GM18511 (cell line): Measurements from ENCODE around the gene ERN1.
A peak's percentile ranks its signal among the peaks of the same experiment; 100 is the strongest.

ENCODE experiments used
- ATAC-seq: cut with Tn5 transposase; IDR thresholded peaks from one replicate; pipeline ENCODE4 v1.9.1; 2021; ENCODE audit warnings: mild to moderate bottlenecking, moderate library complexity; ENCODE audit not compliant: unreplicated experiment

The ERN1 gene

GRCh38 chr17:64158831-64159590, 29.1 kb upstream of the ERN1 start:
- no peak for ATAC-seq

- ATAC-seq: no peak
These were observed 28.5 kb upstream of the ERN1 start for GRCh38 chr17:64158406-64158805.

- ATAC-seq: no peak
These were observed 27.8 kb upstream of the ERN1 start for GRCh38 chr17:64157669-64158180.

GRCh38 chr17:64156670-64157069, 26.7 kb upstream of the ERN1 start:
- ATAC-seq: no peak

GRCh38 chr17:64155751-64156544, 26.0 kb upstream of the ERN1 start:
- no peak for ATAC-seq

GRCh38 chr17:64155129-64155528, 25.2 kb upstream of the ERN1 start:
- ATAC-seq: no peak

- no peak for ATAC-seq
These were observed 24.8 kb upstream of the ERN1 start for GRCh38 chr17:64154717-64155116.

- ATAC-seq: no peak
These were observed 24.4 kb upstream of the ERN1 start for GRCh38 chr17:64154313-64154695.

- ATAC-seq: no peak
These were observed 23.8 kb upstream of the ERN1 start for GRCh38 chr17:64153565-64154312.

- no peak for ATAC-seq
These were observed 22.6 kb upstream of the ERN1 start for GRCh38 chr17:64152428-64153125.

GRCh38 chr17:64151016-64151368, 21.0 kb upstream of the ERN1 start:
- ATAC-seq: no peak

- ATAC-seq: no peak
These were observed 20.5 kb upstream of the ERN1 start for GRCh38 chr17:64150237-64151015.

GRCh38 chr17:64149196-64149595, 19.3 kb upstream of the ERN1 start:
- no peak for ATAC-seq

- no peak for ATAC-seq
These were observed 18.8 kb upstream of the ERN1 start for GRCh38 chr17:64148699-64149098.

- ATAC-seq: no peak
These were observed 18.2 kb upstream of the ERN1 start for GRCh38 chr17:64148017-64148631.

GRCh38 chr17:64147110-64148016, 17.4 kb upstream of the ERN1 start:
- no peak for ATAC-seq

- peak; percentile 28 for ATAC-seq
These were observed 16.6 kb upstream of the ERN1 start for GRCh38 chr17:64146418-64147109.
